CD4-positive, alpha-beta T cell treated with Interleukin-6 for 4 hours (primary cell): Measurements from ENCODE around the gene ZNF195.
"Not testable (repeated sequence)": the region's sequence is repeated elsewhere in the genome, so short reads cannot be mapped to it uniquely, and the experiment has no call there.

Source experiments
- DNase-seq: peaks from one replicate; pipeline ENCODE4 v3.0.0-alpha.2; 2020; ENCODE audit warnings: mixed read lengths

Gene ZNF195

DNA sequence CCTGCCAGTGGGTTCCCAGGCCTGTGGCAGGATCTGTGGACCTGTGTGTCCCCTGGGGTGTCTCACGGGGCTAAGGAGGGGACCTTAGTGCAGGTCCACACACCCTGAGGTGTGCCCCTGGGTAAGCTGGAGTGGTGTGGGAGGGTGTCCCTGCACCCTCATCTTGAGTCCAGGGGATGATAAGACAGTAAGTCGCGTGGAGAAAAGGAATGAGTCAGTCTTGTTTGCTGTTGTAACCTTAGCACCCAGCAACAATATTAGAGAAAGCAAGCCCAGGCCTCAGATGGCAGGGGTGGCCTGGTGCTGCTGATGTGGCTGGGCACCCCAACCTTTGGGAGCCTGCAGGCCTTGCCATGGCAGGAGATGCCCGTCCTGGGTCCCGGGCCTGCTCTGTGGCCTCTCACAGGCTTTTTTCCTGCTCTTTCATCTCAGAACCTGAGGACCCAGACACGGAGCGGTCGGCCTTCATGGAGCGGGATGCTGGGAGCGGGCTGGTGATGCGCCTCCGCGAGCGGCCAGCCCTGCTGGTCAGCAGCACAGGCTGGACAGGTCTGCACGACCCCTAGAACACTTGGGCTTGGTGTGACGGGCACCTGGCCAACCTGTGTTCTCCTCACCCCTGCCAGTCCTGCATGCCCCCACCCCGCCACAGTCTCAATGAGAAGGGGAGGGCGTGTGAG is 23.4 kb upstream of the ZNF195 start:
- DNase-seq = not testable (repeated sequence)

DNA sequence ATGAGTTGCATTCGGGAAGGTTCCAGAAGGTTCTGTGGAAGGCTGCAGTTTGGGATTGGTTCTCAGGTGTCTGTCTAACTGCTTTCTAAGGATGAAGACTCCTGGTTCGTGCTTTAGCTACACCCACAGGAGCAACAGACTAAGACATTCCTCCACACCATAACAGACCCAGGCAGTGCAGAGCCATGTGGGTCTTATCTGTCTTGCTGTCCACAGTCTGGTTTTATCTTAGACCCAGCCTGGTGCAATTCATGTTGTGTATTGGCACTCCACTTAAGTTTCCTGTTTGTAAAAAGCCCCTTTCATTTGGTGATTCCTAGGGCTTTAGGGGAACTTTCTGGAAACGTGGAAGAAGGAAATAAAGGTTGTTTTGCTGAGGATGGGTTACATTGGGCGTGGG is 22.1 kb upstream of the ZNF195 start:
- not testable (repeated sequence) for DNase-seq

GRCh38 chr11:3398509-3398908 is 19.6 kb upstream of the ZNF195 start:
- not testable (repeated sequence) for DNase-seq

- not testable (repeated sequence) for DNase-seq
Observed at GRCh38 chr11:3398106-3398505, 19.2 kb upstream of the ZNF195 start.

GRCh38 chr11:3397210-3397609 is 18.3 kb upstream of the ZNF195 start:
- DNase-seq = not testable (repeated sequence)

- DNase-seq = not testable (repeated sequence)
Observed at GRCh38 chr11:3395468-3395867, 16.5 kb upstream of the ZNF195 start.

- not testable (repeated sequence) for DNase-seq
Observed at GRCh38 chr11:3394956-3395355, 16.0 kb upstream of the ZNF195 start.

GRCh38 chr11:3393450-3393849 is 14.5 kb upstream of the ZNF195 start:
- DNase-seq = not testable (repeated sequence)

- no peak for DNase-seq
Observed at GRCh38 chr11:3382613-3383285, 3.8 kb upstream of the ZNF195 start.

DNA sequence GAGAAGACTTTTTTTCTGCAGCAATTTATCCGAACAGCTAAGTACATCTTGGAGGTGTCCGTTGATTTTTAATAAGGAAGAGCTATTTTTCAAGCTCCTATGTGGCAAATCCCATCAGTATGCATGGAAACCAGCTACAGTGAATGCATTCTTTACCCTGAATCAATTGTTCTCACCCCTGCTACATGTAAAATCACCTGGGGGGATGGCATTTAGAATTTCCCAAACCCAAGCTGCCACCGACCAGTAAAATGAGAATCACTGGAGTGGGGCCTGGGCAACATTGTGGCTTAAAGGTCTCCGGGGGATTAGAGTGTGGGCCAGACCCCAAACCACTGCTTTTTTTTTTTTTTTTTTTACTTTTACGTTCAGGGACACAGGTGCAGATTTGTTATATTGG is 2.8 kb upstream of the ZNF195 start:
- DNase-seq = no peak

DNA sequence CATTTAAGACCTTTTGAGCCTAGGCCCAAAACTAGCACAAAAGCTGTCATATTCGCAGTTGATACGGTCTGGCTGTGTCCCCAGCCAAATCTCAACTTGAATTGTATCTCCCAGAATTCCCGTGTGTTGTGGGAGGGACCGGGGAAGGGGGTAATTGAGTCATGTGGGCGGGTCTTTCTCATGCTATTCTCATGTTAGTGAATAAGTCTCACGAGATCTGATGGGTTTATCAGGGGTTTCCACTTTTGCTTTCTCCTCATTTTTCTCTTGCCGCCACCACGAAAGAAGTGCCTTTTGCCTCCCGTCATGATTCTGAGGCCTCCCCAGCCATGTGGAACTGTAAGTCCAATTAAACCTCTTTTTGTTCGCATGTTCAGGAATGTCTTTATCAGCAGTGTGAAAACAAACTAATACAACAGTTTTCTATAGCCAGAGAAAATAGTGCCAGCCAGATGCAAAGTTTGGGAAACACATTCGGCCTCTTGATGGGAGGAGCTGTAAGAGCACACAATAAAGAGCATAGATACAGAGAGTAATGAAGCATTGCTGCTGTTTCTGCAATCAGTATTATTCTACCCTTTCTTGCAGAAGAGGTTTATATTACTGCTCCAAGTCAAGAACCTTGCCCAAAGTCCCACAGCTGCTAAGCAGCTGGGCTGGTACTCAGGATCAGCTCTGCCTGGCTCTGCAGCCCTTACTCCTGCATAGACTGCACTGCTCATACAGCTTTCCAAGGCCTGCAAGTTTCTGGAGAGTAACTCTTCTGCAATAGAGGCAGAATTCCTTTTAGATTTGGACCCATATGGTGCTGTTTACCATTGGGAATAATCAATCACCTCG is 2.0 kb upstream of the ZNF195 start:
- DNase-seq = no peak

GRCh38 chr11:3375552-3375951 is 3.4 kb downstream of the ZNF195 start:
- DNase-seq = no peak

DNA sequence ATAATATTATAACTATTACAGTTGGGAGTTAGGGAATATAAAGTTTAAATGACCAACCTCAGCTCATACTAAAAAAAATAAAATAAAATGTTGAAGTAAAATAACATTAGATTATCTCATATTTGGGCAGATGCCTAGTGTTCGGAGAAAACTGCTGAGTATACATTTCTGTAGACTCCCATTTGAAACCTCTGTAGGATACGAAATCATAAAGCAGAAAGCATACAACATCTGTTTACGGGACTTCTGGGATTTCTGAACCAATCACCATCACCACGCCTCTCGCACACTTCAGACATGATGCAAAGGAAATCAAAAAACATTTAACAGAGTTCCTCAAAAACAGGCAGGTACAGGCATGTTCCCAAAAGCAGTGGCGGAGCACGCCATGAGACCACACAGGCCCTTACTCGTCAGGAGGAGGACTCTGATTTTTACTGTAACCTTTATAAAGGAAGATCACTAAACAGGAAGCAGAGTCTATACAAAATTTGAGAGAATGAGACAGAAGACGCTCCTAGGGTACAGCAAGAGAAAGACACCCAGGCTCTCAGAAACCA is 8.6 kb downstream of the ZNF195 start:
- DNase-seq = no peak

DNA sequence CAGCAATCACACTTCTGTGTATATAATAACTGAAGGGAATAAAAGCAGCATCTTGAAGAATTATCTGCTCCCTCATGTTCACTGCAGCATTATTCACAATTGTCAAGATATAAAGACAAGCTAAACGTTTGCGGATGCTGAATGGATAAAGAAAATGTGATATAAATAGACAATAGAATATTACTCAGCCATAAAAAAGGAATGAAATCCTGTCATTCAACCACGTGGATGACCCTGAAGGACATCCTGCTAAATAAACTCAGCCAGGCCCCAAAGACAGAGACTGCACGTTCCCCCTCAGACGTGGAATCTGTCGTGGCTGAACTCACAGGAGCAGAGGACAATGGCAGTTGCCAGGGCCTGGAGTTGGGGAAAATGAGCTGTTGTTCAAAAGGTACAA is 9.6 kb downstream of the ZNF195 start:
- no peak for DNase-seq

- no peak for DNase-seq
Observed at GRCh38 chr11:3368199-3368598, 10.7 kb downstream of the ZNF195 start.

- no peak for DNase-seq
Observed at GRCh38 chr11:3367221-3367620, 11.7 kb downstream of the ZNF195 start.

DNA sequence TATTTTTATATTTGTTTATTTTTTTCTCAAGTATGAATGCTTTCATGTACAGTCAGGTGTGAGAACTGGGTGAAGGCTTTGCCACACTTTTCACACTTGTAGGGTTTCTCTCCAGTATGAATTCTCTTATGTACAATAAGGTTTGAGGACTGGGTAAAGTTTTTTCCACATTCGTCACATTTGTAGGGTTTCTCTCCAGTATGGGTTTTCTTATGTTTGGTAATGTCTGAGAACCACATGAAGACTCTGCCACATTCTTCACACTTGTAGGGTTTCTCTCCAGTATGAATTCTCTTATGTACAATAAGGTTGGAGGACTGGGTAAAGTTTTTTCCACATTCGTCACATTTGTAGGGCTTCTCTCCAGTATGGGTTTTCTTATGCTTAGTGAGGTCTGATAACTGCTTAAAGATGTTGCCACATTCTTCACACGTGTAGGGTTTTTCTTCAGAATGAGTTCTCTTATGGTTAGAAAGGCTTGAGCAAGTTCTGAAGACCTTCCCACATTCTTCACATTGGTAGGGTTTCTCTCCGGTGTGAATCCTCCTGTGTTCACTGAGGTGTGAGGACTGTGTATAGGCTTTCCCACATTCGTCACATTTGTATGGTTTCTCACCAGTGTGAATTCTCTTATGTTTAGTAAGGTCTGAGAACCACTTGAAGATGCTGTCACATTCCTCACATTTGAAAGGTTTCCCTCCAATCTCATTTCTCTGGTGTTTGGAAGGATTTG is 19.7 kb downstream of the ZNF195 start:
- DNase-seq = no peak

DNA sequence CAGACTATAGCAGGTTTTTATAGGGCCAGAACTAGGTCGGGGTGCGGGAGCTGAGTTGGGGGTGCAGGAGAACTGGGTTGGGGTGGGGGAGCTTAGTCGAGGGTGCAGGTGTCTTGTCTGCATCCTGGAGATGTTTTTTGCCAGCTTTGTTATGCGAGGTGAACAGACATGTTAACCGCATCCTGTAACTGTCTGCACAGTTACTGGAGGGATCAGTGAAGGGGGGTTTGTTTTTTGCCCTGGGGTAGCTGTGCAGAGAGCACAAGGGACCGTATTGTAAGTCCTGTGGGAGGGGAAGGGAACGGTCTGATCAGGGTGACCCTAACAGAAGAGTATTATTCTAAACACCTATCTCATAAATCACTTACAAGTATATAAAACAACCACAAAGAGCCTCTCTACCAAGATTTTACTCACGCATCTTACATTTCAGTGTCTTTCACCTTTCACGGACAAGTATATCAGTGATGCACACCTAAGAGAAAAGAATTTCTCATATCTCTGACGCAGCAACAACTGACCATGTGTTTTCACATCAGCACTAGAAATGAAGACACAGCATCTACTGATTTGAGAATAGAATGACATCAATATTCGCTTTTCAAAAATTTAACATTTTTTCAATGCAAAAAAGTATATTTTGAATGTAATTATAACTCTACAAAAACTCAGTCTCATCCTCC is 20.8 kb downstream of the ZNF195 start:
- no peak for DNase-seq

DNA sequence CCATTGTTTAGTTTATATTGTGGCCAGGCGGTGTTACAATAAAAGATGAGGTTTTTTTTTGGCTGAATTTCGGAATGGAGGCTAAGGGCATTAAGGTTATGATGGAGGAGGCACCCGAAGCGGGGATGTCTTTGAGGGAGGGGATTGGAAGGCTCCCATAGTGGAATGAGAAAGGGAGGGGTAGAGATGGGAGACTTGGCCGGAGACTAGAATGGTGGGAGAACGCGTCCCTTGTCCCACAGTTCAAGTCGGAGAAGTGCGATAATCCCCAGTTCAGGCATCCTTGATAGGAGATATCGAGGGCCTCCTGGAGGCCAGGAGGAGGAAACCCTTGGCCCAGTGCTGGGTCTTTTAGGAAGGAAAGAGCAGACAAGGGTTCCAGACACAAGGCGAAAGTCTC is 21.6 kb downstream of the ZNF195 start:
- no peak for DNase-seq

- no peak for DNase-seq
Observed at GRCh38 chr11:3356858-3357257, 22.1 kb downstream of the ZNF195 start.

DNA sequence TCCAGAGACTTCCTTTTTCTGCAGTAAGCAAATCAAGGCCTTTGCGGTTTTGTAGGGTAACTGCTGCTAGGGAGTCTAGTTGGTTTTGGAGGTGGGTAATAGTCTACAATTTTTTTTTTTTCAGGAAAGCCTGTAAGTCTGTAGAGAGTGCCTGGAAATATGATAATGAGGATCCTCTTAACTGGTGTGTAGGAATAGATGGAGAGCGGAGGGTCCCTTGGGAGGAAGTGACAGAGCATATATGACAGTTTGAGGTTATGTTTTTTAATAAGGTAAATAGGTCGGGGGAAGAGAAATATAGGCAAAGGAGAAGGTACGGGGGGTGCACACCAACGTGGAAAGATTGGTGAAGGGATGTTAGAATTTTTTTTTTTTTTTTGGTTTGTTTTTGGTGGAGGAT is 25.9 kb downstream of the ZNF195 start:
- no peak for DNase-seq

- DNase-seq = no peak
Observed at GRCh38 chr11:3347127-3347526, 31.8 kb downstream of the ZNF195 start.
